GM19324 (cell line): ENCODE results near the gene SH3TC1.

Experiments used
- ATAC-seq: cut with Tn5 transposase; IDR thresholded peaks from one replicate; pipeline ENCODE4 v1.9.1; 2021; ENCODE audit warnings: mild to moderate bottlenecking, moderate library complexity; ENCODE audit not compliant: unreplicated experiment, low FRiP score

Gene SH3TC1

GRCh38 chr4:8179771-8180170 is 19.3 kb upstream of the SH3TC1 start:
- no peak for ATAC-seq

GRCh38 chr4:8180310-8181093 is 18.6 kb upstream of the SH3TC1 start:
- ATAC-seq, result no peak

- ATAC-seq, result no peak
Observed at GRCh38 chr4:8181119-8181518, 18.0 kb upstream of the SH3TC1 start.

GRCh38 chr4:8181844-8182243 is 17.2 kb upstream of the SH3TC1 start:
- no peak for ATAC-seq

GRCh38 chr4:8182294-8182693 is 16.8 kb upstream of the SH3TC1 start:
- no peak for ATAC-seq

- no peak for ATAC-seq
Observed at GRCh38 chr4:8182858-8183725, 16.0 kb upstream of the SH3TC1 start.

GRCh38 chr4:8184061-8184460 is 15.0 kb upstream of the SH3TC1 start:
- no peak for ATAC-seq

- ATAC-seq, result no peak
Observed at GRCh38 chr4:8185295-8185694, 13.8 kb upstream of the SH3TC1 start.

GRCh38 chr4:8185930-8186329 is 13.2 kb upstream of the SH3TC1 start:
- no peak for ATAC-seq

- ATAC-seq, result no peak
Observed at GRCh38 chr4:8188085-8188484, 11.0 kb upstream of the SH3TC1 start.

- ATAC-seq, result no peak
Observed at GRCh38 chr4:8188743-8189550, 10.1 kb upstream of the SH3TC1 start.

- ATAC-seq, result no peak
Observed at GRCh38 chr4:8189551-8190466, 9.3 kb upstream of the SH3TC1 start.

GRCh38 chr4:8191136-8191747 is 7.8 kb upstream of the SH3TC1 start:
- no peak for ATAC-seq

- ATAC-seq, result peak; percentile 74
Observed at GRCh38 chr4:8192748-8193738, 6.0 kb upstream of the SH3TC1 start.

GRCh38 chr4:8194306-8195242 is 4.5 kb upstream of the SH3TC1 start:
- no peak for ATAC-seq

GRCh38 chr4:8195431-8195830 is 3.7 kb upstream of the SH3TC1 start:
- no peak for ATAC-seq

- no peak for ATAC-seq
Observed at GRCh38 chr4:8195841-8196458, 3.1 kb upstream of the SH3TC1 start.
